HUDEP-2 (cell line): ENCODE data around the gene GFPT2.

Experiments
- DNase-seq, 76 experiments: peaks; one replicate each; lab custom pipeline; 2025; ENCODE audit not compliant: unreplicated experiment in 76 of 76; lab: John Stamatoyannopoulos, UW

Gene GFPT2

GRCh38 chr5:180379355-180380070 is 26.4 kb upstream of the GFPT2 start:
- no peak for DNase-seq

- no peak for DNase-seq
Measured at GRCh38 chr5:180378438-180379344, 25.6 kb upstream of the GFPT2 start.

GRCh38 chr5:180377556-180378197 is 24.5 kb upstream of the GFPT2 start:
- no peak for DNase-seq

DNA sequence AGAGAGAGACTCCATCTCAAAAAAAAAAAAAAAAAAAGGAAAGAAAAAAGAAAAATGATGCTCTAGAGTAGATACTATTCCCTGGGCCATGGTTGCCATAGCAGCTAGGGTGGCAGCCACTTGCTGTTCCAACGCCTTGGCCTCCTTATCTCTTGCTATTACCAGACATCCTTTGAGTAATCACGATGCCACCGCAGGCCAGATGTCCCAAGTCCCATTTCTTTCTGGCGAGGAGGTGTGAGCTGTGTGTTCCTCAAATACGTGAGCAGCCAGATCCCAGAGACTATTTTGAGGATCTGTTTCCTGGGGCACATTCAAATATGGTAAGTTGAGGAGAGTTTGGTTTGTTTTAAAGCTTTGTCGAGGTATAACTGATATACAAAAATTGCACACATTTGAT is 23.4 kb upstream of the GFPT2 start:
- DNase-seq: peak in 1 of 76 experiments; percentile 9

GRCh38 chr5:180375955-180376354 is 22.8 kb upstream of the GFPT2 start:
- DNase-seq: no peak

- no peak for DNase-seq
Measured at GRCh38 chr5:180375291-180375690, 22.2 kb upstream of the GFPT2 start.

DNA sequence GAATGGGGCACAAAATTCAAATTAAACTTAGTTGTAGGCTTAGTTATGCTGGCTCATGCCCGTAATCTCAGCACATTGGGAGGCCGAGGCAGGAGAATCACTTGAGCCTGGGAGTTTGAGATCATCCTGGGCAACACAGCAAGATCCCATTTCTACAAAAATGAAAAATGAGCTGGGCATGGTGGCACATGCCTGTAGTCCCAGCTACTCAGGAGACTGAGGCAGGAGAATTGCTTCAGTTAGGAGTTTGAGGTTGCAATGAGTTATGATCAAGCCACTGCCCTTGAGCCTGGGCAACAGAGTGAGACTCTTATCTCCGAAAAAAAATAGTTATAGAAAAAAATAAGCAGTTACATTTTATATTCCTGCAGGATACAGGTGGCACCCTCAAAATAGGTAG is 20.7 kb upstream of the GFPT2 start:
- no peak for DNase-seq

GRCh38 chr5:180373454-180373853 is 20.3 kb upstream of the GFPT2 start:
- DNase-seq: peak in 12 of 76 experiments; percentile 5 to 56 (median 15)

DNA sequence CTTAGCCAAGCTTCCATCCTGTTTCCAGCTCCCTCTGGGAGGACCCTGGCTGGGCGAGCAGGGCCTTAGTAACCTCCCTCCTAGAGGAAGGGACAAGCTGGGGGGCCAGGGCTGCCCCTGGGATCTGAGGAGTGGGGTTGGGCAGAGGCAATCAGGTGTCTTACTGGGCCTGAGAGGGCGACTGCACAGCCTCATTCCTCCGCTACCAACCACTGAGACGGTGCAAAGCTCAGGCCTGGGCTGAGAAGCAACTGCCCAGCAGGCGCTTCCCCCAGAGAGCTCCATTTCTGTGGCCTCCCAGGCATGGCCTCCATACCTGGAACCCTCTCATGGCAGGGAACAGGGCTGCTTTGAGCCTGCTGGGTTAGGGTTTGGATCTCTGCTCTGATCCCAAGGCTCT is 18.8 kb upstream of the GFPT2 start:
- DNase-seq: no peak

DNA sequence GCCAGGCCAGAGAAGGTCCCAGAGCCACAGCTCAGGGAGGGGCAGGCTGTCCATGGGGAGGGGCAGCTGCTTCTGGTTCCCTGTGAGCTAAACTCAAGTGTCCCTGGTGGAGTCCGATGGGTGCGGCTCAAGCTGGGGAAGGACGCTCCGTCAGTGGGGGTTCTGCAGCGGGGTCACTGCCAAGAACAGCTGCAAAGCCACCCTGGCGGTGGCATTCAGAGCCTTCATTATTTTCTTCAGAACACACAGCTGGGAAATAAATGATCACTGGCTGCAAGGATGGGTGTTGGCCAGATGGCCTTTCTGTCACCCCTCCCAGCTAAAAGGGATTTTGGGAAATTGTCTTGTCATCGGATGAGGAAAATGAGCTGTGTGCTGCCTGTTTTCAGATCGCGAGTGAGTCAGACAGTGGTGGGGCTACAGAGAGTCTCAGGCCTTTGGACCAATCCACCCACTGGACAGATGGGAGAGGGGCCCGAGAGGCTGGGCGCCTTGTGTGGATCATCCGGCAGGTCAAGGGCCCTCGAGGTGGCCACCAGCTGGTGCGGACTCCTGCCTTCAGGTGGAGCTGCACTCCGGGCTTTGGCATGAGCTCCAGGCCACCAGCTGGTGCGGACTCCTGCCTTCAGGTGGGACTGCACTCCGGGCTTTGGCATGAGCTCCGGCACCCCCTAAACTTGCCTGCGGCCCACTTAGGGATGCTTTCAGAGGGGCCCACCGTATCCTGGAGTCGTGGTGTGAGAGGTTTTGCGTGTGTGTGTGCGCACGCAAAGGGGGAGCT is 17.9 kb upstream of the GFPT2 start:
- DNase-seq: no peak

DNA sequence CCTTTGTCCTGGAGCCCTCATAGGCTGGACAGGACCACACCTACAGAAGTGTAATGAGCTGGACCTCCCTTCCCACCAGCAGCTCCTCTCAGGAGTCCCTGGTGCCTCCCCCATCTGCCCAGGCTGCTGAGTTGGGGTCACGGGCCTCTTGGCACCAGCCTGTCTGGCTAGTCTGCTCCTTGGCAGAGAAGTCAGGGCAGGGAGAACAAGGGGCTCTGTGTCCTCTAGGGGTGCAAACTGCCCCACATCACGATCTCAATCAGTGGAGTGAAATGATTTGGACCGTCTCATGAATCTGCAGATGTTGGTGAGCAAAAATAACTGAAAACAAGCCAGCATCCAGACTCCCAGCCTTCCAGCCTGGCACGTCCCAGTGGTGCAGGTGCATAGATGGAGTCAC is 14.9 kb upstream of the GFPT2 start:
- DNase-seq: no peak

GRCh38 chr5:180367300-180367699 is 14.2 kb upstream of the GFPT2 start:
- DNase-seq: no peak

DNA sequence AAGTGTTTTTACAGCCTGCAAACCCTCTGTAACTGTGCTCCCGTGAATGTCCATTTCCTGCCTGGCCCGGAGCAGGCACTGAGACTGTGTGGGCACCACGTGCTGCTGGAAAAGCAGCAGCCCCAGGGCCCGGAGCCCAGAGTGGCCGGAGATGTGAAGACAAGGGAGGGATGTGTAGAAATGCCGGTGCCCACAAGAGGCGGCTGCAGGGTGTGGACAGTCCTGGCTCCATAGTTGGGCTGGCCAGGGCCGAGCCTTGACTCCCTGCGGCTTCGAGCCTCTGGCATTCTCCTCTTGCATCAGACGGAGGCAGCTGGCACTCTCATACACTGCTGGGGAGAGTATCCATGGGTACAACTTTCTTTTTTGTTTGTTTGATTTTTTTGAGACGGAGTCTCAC is 13.2 kb upstream of the GFPT2 start:
- no peak for DNase-seq

DNA sequence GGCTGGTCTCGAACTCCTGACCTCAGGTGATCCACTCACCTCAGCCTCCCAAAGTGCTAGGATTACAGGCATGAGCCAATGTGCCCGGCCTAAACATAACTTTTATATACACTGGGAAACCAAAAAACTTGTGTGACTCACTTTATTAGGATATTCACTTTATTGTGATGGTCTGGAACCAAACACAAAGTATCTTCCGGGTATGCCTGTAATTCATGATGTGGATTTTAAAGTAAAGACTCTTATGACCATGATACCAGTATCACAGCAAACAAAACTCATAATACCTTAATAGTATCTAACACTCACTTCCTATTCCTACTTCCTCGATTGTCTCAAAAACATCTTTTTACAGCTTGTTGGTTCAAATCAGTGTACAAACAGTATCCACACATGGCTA is 12.7 kb upstream of the GFPT2 start:
- no peak for DNase-seq

DNA sequence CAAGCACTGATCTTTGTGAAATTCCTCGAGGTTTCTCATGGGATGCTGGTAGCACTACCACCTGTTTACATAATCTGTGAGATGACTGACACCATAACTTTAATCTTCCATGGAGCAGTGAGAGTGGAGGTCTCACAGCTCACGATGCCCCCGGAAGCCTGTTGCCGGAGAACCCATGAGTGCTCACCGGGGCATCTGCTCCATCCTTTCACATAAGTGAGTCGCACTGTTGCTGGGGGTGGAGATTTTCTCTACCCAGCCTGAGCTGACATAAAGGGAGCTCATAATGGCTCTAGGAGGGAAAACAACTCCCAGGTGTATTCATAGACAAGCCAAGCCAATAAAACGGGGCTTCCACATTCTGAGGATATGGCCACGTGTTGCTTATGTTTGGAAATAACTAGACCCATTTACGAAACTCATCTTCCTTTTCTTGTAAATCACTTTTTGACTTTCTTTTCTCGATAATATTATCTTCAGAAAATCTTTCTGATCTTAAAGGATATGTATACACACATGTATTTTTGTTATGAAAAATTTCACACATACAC is 11.2 kb upstream of the GFPT2 start:
- no peak for DNase-seq

DNA sequence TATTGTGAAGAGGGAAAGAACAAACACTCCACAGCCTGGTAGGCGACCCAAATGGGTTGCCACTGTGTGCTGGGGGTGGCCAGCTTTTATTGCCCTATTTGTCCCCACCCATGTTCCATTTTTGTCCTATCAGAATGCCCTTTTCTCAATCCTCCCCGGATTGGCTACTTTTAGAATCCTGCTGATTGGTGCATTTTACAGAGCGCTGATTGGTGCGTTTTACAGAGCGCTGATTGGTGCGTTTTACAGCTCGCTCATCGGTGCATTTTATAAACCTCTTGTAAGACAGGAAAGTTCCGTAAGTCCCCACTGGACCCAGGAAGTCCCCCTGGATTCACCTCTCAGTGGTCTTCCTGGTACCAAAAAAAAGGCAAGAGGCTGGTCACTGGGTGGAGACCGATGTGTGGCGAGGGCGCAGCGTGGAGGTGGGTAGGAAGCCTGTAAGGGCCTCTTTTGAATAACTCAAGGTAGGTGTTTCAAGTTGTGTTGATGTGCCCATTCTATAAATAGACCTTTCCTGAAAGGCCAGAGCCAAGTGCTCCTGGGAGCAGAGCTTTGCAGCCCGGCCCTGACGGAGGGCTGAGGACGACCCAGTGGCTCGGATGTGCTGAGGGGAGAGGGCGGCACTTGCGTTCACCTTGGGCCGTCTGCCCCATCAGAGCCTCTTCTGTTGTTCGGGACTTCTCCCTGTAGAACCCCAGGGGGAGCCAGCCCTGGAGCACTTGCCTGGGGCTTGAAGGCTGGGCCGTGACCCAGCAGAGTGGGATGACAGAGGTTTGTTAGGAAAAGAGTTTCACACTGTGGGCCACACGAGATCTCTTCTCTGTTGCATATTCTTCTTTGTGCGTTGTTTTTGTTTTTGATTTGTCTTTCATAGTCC is 7.2 kb upstream of the GFPT2 start:
- no peak for DNase-seq

- no peak for DNase-seq
Measured at GRCh38 chr5:180358694-180359093, 5.6 kb upstream of the GFPT2 start.

DNA sequence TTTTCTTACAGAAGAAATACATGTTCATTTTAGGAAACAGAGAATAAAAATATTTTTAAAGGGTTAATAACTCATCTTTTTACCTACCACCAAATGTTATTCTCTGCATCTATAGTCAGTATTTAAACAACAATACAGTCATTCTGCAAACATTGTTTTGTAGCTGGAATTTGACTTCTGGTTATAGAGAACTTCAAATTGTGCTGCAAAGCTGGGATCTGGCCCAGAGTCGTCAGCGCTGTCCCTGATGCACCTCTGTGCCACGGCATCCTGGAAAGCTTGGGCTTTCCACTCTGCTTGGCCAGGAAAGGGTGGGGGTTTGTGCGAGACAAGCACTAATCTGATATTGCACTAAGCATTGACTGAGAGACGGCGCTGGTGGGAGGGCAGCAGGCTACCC is 5.0 kb upstream of the GFPT2 start:
- no peak for DNase-seq

DNA sequence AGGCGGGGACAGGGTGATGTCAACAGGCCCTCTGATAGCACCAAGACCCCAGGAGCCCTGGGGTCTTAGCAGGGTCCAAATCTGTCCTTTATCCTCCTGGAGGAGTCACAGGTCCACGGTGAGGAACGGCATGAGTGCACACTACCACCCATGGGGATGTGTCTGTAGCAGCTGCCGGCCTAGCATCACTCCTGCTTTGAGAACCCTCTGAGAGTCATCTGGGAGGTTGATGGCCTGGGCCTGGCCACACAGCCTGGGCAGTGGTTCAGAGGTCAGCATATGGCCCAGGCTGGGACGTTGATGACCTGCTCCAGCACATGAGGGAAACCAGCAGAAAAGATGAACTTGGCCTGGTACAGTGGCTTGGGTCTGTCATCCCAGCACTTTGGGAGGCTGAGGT is 1.8 kb upstream of the GFPT2 start:
- no peak for DNase-seq
